NCI-H2196 treated with DMSO at 0.1 percent for 48 hours (cell line): Measurements from ENCODE around the gene TNS1.

Source experiments
- DNase-seq: peaks from one replicate; lab custom pipeline; 2025; ENCODE audit not compliant: unreplicated experiment; lab: John Stamatoyannopoulos, UW

The TNS1 gene

DNA sequence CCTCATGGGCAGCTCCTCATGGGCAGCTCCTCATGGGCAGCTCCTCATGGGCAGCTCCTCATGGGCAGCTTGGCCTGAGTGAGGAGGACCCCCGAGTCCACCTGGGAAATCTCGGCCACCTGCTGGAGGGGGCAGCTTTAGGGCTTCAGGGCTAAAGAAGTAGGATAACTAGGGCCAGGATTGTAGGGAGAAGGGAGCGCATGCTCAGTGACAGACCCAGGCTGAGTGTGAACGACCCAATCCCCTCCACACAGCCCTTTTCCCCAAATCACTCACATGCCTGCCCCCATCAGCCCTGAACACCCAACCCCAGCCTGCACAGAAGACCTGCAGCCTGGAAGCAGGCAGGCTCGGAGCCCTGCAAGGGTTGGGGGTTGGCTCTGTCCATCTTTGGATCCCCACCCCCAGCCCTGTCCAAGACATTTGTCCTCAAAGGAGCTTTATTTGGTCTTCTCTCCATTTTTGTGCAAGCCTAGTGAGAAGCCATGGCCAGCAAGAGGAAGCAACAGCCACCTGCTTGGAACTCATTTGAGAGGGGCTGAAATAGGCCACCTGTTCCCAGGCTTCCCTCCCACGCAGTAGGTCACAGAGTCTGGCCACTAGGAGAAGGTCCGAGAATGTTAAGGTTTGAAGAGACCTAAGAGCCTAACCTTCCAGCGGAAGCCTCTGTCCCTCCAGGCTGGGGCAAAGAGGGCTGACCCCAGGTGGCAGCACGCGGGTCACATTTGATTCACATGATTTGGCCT, 249.9 kb downstream of the TNS1 start:
- no peak for DNase-seq

DNA sequence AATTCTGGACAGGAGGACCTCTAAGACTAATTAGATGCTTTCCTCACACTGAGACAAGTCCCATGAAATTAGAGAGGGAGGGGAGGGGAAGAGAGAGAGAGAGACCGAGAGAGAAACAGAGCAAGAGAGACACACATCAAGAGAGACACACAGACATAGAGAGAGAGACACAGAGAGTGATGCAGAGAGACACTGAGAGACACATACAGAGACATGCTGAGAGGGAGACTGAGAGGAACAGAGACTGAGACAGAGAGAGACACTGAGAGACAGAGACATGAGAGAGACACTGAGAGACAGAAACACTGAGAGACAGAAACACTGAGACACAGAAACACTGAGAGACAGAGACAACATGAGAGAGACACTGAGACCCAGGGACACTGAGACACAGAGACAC, 250.8 kb downstream of the TNS1 start:
- DNase-seq = no peak

DNA sequence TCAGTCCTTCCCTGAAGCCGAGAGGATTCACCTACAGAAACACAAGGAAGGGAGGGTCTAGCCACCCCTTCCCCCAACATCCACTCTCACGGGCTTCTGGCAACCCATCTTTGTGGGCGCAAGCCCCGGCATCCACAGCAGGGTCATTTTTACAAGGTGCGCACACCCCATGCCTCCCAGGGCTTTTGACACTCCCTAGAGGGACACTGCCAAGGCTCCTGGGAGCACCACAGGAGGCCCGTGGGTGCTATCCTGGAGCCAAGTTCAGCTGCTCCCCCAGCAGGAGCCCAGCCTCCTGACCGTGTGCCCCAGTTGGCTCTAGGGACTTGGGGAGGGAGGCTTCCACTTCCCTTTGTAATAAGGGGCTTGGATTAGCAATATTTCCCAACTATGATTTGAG, 251.6 kb downstream of the TNS1 start:
- no peak for DNase-seq
